BLaER1 treated with 17β-estradiol and CSF1 and Interleukin-3, amounts not matched to agents 10 nM and 100 nM (cell line): ENCODE data around the gene GPATCH11.

Experiments
- H3K27ac ChIP-seq, 11 experiments: shearing (Covaris generic); formaldehyde crosslinking; 2 replicates each; pipeline ENCODE4 v1.8.1; 2022
- H3K27me3 ChIP-seq, 11 experiments: shearing (Covaris generic); formaldehyde crosslinking; 2 replicates each; pipeline ENCODE4 v1.8.1; 2022
- H3K36me3 ChIP-seq, 11 experiments: shearing (Covaris generic); formaldehyde crosslinking; 2 replicates each; pipeline ENCODE4 v1.8.1; 2022
- H3K4me1 ChIP-seq, 10 experiments: shearing (Covaris generic); formaldehyde crosslinking; 2 replicates each; pipeline ENCODE4 v1.8.1; 2022
- H3K4me2 ChIP-seq, 11 experiments: shearing (Covaris generic); formaldehyde crosslinking; 2 replicates each; pipeline ENCODE4 v1.8.1; 2022
- H3K4me3 ChIP-seq, 10 experiments: shearing (Covaris generic); formaldehyde crosslinking; 2 replicates each; pipeline ENCODE4 v1.8.1; 2022
- H3K9ac ChIP-seq, 11 experiments: shearing (Covaris generic); formaldehyde crosslinking; 2 replicates each; pipeline ENCODE4 v1.8.1; 2022
- H3K9me3 ChIP-seq, 11 experiments: shearing (Covaris generic); formaldehyde crosslinking; replicated peaks in 1 of 11; 2 replicates each; pipeline ENCODE4 v1.8.1; 2022
- H4K20me1 ChIP-seq, 11 experiments: shearing (Covaris generic); formaldehyde crosslinking; 2 replicates each; pipeline ENCODE4 v1.8.1; 2022
- Cebpa-rat ChIP-seq, 11 experiments: shearing (Covaris generic); IDR thresholded peaks; 2 replicates each; pipeline ENCODE4 v1.8.1; 2022

Gene GPATCH11

GRCh38 chr2:37098416-37099118 is 14.2 kb downstream of the GPATCH11 start:
- H3K9ac ChIP-seq, result no peak overlapping the region
- H3K27ac ChIP-seq, result no peak overlapping the region
- peaks cover 72 to 99% (median 87%) of the 10 kb centered on the region in 11 experiments for H3K36me3 ChIP-seq
- H3K4me3 ChIP-seq, result no peak overlapping the region
- no peaks in the 10 kb centered on the region for H3K27me3 ChIP-seq
- no peak overlapping the region for H3K4me2 ChIP-seq
- H3K9me3 ChIP-seq, result no peaks in the 10 kb centered on the region
- peaks cover 0 to 5% (median 0%) of the 10 kb centered on the region in 10 experiments; a peak in 2 of 20 replicates for H3K4me1 ChIP-seq
- no peaks in the 10 kb centered on the region for H4K20me1 ChIP-seq
- no peak for TF ChIP-seq Cebpa-rat (IDR thresholded peaks at IDR 0.05)

GRCh38 chr2:37100054-37100453 is 15.7 kb downstream of the GPATCH11 start:
- peaks cover 61 to 99% (median 83%) of the 10 kb centered on the region in 11 experiments for H3K36me3 ChIP-seq
- H3K9ac ChIP-seq, result no peak overlapping the region
- H3K27ac ChIP-seq, result no peak overlapping the region
- no peak overlapping the region for H3K4me2 ChIP-seq
- no peak overlapping the region for H3K4me3 ChIP-seq
- no peaks in the 10 kb centered on the region for H3K9me3 ChIP-seq
- TF ChIP-seq Cebpa-rat (IDR thresholded peaks at IDR 0.05), result no peak
- H3K4me1 ChIP-seq, result peaks cover 0 to 5% (median 0%) of the 10 kb centered on the region in 10 experiments; a peak in 2 of 20 replicates
- H3K27me3 ChIP-seq, result no peaks in the 10 kb centered on the region
- no peaks in the 10 kb centered on the region for H4K20me1 ChIP-seq

- no peaks in the 10 kb centered on the region for H3K27me3 ChIP-seq
- no peak overlapping the region for H3K4me2 ChIP-seq
- peaks cover 62 to 99% (median 84%) of the 10 kb centered on the region in 11 experiments for H3K36me3 ChIP-seq
- H3K9ac ChIP-seq, result no peak overlapping the region
- H3K4me3 ChIP-seq, result no peak overlapping the region
- H3K27ac ChIP-seq, result no peak overlapping the region
- TF ChIP-seq Cebpa-rat (IDR thresholded peaks at IDR 0.05), result no peak
- H3K4me1 ChIP-seq, result no peaks in the 10 kb centered on the region
- H3K9me3 ChIP-seq, result no peaks in the 10 kb centered on the region
- H4K20me1 ChIP-seq, result no peaks in the 10 kb centered on the region
Measured at GRCh38 chr2:37102588-37102987, 18.3 kb downstream of the GPATCH11 start.

GRCh38 chr2:37104178-37104577 is 19.9 kb downstream of the GPATCH11 start:
- Histone ChIP-seq H3K27ac (no peak overlapping the region), H3K4me1 (no peaks in the 10 kb centered on the region), H3K9me3 (no peaks in the 10 kb centered on the region), H4K20me1 (no peaks in the 10 kb centered on the region), H3K9ac (no peak overlapping the region), H3K36me3 (peaks cover 65 to 100% (median 86%) of the 10 kb centered on the region in 11 experiments), H3K4me2 (no peak overlapping the region), H3K27me3 (no peaks in the 10 kb centered on the region), H3K4me3 (no peak overlapping the region)
- no peak for TF ChIP-seq Cebpa-rat (IDR thresholded peaks at IDR 0.05)

- Histone ChIP-seq H3K4me2 (no peak overlapping the region), H3K27ac (no peak overlapping the region), H3K4me3 (no peak overlapping the region), H3K36me3 (peaks cover 66 to 100% (median 86%) of the 10 kb centered on the region in 11 experiments), H3K4me1 (no peaks in the 10 kb centered on the region), H3K9ac (no peak overlapping the region), H4K20me1 (no peaks in the 10 kb centered on the region), H3K27me3 (no peaks in the 10 kb centered on the region), H3K9me3 (no peaks in the 10 kb centered on the region)
- no peak for TF ChIP-seq Cebpa-rat (IDR thresholded peaks at IDR 0.05)
Measured at GRCh38 chr2:37105150-37105549, 20.8 kb downstream of the GPATCH11 start.

- Histone ChIP-seq H4K20me1 (no peaks in the 10 kb centered on the region), H3K9ac (no peak overlapping the region), H3K4me1 (no peaks in the 10 kb centered on the region), H3K4me2 (no peak overlapping the region), H3K36me3 (peaks cover 68 to 100% (median 88%) of the 10 kb centered on the region in 11 experiments), H3K27ac (no peak overlapping the region), H3K27me3 (no peaks in the 10 kb centered on the region), H3K4me3 (no peak overlapping the region), H3K9me3 (no peaks in the 10 kb centered on the region)
- no peak for TF ChIP-seq Cebpa-rat (IDR thresholded peaks at IDR 0.05)
Measured at GRCh38 chr2:37109523-37109922, 25.2 kb downstream of the GPATCH11 start.

- H4K20me1 ChIP-seq, result no peaks in the 10 kb centered on the region
- peaks cover 64 to 98% (median 84%) of the 10 kb centered on the region in 11 experiments for H3K36me3 ChIP-seq
- no peak overlapping the region for H3K4me3 ChIP-seq
- H3K4me2 ChIP-seq, result no peak overlapping the region
- TF ChIP-seq Cebpa-rat (IDR thresholded peaks at IDR 0.05), result no peak
- H3K27me3 ChIP-seq, result no peaks in the 10 kb centered on the region
- H3K4me1 ChIP-seq, result no peaks in the 10 kb centered on the region
- H3K9me3 ChIP-seq, result no peaks in the 10 kb centered on the region
- H3K9ac ChIP-seq, result no peak overlapping the region
- no peak overlapping the region for H3K27ac ChIP-seq
Measured at GRCh38 chr2:37110306-37111212, 26.2 kb downstream of the GPATCH11 start.

- no peaks in the 10 kb centered on the region for H3K4me1 ChIP-seq
- H3K4me2 ChIP-seq, result no peak overlapping the region
- no peak for TF ChIP-seq Cebpa-rat (IDR thresholded peaks at IDR 0.05)
- H4K20me1 ChIP-seq, result peaks cover 0 to 13% (median 0%) of the 10 kb centered on the region in 11 experiments; a peak in 2 of 22 replicates
- no peak overlapping the region for H3K27ac ChIP-seq
- H3K27me3 ChIP-seq, result no peaks in the 10 kb centered on the region
- peaks cover 65 to 98% (median 84%) of the 10 kb centered on the region in 11 experiments for H3K36me3 ChIP-seq
- no peak overlapping the region for H3K4me3 ChIP-seq
- H3K9me3 ChIP-seq, result no peaks in the 10 kb centered on the region
- H3K9ac ChIP-seq, result no peak overlapping the region
Measured at GRCh38 chr2:37111958-37112357, 27.6 kb downstream of the GPATCH11 start.

GRCh38 chr2:37117566-37117965 is 33.2 kb downstream of the GPATCH11 start:
- H3K9me3 ChIP-seq, result no peaks in the 10 kb centered on the region
- H3K27ac ChIP-seq, result no peak overlapping the region
- H3K27me3 ChIP-seq, result no peaks in the 10 kb centered on the region
- peaks cover 0 to 13% (median 0%) of the 10 kb centered on the region in 11 experiments; a peak in 3 of 22 replicates for H4K20me1 ChIP-seq
- no peaks in the 10 kb centered on the region for H3K4me1 ChIP-seq
- H3K9ac ChIP-seq, result no peak overlapping the region
- peaks cover 73 to 98% (median 86%) of the 10 kb centered on the region in 11 experiments for H3K36me3 ChIP-seq
- no peak overlapping the region for H3K4me3 ChIP-seq
- no peak for TF ChIP-seq Cebpa-rat (IDR thresholded peaks at IDR 0.05)
- H3K4me2 ChIP-seq, result no peak overlapping the region
